NCI-H2081 (cell line): ENCODE results near the gene CRHR1.

Experiments
- DNase-seq, 2 experiments: peaks; one replicate each; lab custom pipeline; 2025; lab: John Stamatoyannopoulos, UW

CRHR1 gene

DNA sequence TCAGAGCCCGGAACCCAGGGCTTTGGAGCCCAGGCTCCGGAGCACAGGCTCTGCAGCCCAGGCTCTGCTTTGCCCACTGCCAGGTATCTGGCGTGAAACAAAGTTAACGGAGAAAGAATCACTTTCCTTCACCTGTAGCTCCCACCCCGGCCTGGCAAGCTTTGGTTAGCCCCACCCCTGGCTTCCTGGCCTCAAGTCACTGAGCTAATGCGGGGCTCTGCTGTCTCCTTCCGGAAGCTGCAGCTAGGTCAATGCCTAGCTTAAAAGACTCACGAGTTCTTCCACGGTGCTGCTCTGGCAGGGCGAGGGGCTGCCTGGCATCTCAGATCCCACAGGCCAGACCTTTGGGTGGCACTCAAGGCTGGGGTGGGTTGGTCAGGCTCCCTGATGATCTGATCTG lies 39.5 kb downstream of the CRHR1 start:
- DNase-seq, result no peak

DNA sequence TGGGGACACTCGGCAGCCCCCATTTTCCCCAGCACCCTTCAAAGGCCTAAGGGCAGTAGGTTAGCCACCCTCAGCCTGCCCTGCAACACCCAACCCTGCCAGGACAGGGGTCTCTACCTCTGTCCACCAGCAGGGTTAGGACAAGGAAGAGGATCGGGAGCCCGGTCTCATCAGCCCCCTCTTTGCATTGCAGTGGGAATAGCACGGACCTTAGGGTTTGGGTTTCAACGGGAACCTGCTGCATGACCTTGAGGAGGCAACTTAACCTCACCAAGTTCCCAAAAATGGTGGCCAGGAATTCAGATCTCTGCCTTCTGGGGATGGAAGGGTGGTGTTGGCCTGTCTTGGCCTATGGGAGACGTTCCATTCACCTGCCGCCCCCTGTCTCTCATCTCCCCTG lies 40.4 kb downstream of the CRHR1 start:
- no peak for DNase-seq

DNA sequence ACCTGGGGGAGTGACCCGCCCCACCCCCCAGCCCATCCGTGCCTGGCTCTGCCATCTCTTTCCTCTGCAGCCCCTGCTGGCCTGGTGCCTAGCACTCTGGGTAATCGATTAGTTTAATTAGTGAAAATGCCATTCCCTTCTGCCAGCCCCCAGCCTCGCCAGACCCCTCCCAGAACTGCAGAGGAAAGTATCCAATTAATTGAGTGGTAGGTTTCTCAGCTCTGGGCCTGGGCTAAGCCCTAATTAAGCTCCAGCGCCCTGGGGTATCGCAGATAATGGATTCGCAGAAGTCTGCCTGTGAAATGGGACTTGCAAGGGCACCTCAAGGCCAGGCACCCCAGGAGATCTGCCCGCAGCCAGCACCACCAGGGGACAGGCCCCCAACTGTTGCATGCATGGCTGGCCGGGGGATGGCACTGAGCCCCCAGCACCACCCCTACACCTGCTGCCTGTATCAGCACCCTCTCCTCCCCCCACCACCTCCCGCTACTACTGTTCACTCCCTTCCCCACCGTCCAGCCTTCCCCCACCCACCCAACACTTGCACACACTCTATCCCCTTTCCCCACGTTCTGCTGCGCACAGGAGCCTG lies 40.9 kb downstream of the CRHR1 start:
- DNase-seq, result no peak

DNA sequence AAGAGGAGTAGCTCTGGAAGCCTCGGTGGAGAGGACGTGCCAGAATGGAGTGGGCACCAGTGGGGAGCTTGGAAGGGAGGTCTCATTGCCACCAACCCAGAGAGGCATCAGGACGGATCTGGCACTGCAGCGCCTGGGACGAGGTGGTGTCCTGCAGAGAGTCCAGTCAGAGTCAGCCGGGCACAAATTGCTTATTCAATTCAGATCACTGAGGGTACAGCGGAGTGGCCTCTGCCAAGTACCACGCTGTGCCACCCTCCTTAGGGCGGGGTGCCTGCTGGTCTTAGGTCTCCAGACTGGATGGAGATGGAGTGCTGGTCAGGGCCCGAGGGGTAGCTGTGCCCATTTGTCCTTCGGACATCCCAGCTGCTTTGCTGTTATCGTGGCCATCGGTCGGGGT lies 41.7 kb downstream of the CRHR1 start:
- no peak for DNase-seq

DNA sequence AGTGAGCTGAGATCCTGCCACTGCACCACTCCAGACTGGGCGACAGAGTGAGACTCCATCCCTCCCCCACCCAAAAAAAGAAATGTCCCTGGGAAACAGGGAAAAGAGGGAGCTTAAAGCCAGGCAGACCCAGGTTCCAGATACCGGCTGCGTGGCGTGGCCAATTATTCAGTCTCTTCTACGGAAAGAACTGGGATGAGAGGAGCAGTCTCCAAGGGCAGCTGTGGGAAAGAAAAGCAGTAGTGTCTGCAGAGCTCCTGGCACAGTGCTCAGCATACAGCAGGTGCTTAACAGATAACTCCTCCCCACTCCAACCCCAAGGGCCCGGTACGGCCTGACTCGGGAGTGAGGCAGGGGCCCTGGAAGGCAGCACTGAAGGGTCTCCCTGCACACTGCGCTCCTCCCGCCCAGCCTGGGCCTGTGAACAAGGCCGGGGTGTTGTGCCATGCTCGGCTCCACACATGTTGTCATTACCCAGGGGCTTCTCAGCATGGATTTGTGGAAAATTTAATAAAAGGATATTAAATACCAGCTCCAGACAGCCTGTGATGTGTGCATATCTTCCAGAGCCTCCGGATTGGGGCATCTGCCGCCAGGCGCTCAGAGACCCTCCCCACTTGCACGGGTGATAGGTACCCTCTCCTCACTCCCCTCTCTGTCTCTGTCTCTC lies 42.9 kb downstream of the CRHR1 start:
- DNase-seq, result no peak

DNA sequence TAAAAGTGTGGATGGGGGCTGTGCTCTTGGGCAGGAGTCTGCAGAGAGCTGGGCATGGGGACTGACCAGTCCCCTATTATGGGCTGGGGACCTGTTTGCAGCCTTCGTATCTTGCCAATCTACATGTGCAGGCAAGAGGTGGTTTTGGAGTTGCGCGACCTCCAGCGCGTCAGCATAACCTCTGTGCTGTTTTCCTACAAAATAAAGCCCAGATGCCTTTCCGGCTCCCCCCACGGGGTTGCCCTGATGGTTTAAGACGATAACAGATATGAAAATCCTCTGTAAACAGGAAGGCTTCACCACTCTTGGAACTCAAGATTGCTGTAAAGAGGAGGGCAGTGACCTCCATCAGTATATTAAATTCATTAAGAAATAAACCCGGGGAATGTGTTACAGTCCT lies 44.1 kb downstream of the CRHR1 start:
- DNase-seq, result no peak

DNA sequence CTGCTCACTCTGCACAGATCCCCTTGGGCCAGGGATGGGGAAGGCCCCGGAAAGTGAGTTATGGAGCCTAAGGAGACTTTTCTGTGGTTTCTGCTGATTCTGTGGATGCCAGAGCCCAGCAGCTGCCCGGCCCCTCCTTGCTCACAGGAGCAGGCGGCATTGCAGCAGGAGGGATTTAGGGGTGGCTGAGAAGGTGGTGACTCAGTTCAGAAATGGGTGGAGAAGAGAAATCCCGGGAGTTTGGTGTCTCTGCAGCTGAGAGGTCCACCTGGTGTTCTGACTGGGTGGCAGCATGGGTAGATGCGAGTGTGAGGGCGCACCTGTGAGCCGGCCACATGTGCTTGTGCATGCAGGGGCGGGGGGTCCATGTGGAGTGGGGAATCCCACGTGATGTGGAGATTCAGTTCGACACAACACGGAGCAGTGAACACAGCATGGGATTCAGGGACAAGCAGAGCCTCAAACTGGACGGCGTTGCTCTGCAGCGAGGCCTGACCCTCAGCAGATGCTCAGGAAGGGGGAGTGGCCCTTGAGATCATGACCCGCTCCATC lies 44.5 kb downstream of the CRHR1 start:
- DNase-seq, result no peak

DNA sequence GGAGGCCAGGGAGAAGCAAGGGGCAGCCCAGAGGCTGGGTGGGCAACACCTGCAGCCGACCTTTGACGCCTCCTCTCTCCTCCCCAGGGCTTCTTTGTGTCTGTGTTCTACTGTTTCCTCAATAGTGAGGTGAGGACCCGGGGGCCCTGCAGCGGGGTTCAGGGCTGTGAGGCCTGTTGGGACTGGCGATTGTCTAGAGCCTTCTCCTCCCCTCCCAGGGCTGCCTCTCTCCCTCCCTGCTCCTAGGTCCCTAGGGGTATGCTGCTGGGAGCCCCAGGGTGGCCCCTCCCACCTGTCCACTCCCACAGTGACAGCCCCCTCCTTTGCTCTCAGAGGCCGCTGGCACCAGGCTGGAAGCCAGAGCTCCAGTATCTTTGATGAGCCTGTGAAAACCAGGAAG lies 49.8 kb downstream of the CRHR1 start:
- DNase-seq, result no peak

DNA sequence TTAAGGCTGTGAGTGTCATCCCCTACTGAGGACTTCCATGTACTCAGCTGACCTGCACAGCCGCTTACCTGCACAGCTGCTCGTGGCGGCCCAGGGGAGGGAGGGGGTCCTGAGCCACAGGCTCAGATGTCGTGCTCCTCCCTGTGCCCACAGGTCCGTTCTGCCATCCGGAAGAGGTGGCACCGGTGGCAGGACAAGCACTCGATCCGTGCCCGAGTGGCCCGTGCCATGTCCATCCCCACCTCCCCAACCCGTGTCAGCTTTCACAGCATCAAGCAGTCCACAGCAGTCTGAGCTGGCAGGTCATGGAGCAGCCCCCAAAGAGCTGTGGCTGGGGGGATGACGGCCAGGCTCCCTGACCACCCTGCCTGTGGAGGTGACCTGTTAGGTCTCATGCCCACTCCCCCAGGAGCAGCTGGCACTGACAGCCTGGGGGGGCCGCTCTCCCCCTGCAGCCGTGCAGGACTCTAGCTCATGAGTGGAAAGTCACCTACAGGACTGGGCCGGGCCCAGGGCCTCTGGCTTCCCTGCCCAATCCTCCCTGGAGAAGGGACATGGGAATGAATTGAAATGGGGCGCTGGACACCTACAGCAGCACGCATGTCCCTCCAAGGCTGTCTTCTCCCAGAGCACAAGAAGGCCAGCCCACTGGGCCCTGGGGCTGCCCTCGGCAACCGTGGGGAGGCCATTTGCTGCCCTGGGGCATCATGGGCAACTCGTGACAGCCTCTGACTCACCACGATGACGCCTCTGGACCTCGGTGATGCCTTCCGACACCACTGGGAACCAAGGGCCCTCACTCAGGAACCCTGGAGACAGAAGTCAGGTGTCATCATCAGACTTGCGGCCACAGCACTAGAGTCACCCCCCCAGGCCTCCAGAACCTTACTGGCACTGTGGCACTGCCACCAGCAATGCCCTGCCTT lies 50.6 kb downstream of the CRHR1 start:
- DNase-seq, result no peak

DNA sequence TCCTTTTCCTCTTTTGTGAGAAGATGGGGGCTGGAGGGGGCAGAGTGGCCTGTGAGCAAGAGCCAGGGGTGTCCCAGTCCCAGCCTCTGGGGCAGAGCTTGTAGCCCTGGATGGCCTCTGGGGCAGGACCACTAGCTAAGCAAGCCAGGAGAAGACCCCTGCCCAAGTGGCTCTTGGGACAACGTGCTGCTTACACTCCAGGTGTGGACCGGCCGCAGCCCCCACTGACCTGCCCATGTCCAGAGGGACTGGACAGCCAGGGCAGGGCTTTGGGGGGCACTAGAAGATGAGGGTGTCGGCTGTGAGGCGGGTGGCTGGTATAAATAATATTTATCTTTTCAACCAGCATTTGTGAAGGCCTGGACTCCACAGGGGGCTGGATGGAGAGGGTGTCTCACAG lies 51.4 kb downstream of the CRHR1 start:
- no peak for DNase-seq

DNA sequence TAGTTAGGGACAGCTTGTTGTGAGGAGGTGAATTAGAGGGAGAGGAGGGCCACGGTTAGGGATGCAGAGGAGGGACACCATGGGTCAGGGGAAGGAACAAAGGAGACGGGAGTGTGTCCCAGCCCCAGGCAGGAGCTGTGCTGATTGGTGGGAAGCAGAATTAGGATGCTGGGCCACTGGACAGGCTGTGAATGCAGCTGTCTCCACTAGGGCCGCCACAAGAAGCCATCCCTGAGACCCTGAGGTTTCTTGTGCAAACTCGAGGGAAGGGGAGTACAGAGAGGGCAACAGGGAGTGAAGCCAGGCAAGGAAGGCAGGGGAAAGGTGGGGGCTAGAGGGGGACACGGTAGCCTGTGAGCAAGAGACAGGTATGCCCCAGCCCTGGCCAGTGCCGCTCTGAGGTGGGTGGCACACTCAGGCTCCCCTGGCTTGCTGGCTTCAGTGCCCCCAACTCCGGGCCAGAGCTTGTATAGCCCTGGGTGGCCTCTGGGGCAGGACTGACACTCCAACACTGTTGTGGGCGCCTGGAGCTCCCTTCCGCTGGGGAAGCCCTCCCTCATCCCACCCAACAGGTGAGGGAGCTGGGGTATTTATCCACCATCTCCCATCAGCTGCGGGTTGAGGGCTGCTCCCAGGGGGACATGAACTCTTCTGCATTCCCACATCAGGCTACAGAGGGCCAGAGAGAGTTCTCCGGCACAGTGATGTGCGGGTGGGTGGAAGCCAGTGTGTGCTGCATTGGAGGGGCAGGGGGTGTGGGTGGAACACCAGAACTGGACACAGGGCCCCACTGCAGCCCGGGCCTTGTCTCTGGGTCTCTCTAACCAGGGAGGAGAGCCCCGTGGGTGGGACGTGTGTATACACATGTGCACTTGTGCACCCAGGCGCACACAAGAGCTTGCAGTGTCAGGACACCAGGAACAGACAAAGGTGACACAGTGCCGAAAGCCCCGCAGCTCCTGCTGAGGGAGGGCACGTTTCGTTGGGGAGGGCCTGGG lies 52.2 kb downstream of the CRHR1 start:
- no peak for DNase-seq

DNA sequence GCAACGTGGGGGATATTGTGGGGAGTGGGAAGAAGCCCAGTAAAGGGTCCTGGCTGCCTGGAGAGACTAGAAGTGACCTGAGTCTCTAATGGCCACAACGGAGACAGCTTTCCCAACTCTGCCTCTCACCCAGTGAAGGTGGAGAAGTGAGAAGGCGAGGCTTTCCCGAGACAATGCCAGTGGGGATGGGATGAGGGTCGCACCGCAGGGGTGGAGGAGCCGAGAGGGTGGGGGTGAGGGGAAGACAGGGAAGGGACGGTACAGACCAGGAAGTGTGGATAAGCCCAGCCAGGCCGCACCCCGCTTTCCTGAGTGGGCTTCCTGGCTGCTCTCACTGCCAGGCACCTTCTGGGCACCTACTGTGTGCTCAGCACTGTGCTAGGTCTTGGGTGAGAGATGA lies 53.1 kb downstream of the CRHR1 start:
- no peak for DNase-seq

DNA sequence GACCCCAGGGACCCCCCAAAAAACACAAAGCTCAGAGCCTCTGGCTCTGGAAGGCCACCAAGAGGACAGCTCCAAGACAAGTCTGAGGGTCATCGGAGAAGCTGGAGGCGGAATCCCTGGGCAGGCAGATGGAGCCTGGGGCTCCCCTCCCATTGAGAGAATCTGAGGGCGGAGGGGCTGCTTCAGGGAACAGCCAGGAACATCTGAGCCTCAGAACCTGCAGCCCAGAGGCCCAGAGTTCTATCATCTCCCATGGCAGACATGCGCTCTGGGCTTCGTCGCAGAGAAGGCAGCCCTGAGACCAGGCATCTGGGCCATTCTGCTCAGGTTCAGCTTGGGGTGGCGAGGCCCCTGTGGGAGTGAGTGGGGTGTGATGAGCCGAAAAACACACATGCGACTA lies 53.5 kb downstream of the CRHR1 start:
- no peak for DNase-seq

DNA sequence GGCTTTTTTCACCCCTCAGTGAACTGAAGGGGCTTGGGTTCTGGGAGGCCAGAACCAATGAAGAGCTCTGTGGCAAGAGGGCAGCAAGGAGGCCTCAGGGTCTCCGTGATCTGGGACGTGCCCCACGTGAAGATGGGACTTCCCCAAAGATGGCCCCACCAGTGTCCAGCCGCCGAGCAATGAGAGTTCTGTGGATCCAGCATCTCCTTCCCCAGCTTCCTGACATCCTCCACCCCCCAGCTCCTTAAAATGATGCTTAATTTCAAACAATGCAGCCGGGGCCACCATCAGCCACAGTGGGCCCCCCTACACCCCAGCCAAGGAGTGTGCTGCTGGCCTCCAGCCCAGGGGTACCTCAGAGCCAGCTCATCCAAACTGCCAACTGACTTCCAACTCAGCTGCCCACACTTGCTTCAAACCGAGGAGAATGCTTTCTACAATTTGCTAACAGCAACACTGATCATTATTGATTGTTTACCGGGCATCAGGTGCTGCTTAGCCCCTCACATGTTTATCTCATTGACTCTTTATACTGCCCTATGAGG lies 54.7 kb downstream of the CRHR1 start:
- no peak for DNase-seq

DNA sequence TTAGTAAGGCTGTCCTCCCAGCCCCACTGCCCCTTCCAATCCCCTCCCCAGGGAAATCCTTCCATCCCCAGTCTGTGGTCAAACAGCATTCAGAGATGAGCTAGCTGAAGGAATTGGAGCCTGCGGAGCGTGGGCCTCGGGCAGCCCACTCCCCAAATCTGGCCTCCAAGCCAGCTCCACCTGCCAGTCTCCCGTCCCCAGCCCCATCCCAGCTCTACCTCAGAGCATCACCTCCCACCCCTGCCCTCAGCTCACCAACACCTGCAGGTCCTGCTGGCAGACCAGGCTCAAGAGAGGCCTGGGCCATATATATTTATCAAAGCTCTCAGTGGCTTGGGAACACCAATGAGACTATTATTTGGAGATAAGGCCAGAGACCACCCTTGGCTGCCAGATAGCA lies 55.3 kb downstream of the CRHR1 start:
- DNase-seq, result no peak

DNA sequence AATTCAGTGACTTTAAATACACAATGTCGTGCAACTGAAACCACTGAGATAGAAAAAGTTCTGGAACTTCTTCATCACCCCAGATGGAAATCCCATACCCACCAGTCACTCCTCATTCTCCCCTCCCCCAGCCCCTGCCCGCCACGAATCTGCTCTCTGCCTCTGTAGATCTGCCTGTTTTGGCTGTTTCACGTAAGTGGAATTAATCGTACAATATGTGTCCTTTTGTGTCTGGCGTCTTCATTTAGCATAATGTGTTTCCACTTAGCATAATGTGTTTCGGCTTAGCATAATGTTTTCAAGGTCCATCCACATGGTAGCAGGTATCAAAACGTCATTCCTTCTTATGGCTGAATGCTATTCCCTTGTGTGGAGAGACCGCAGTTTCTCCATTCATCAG lies 57.1 kb downstream of the CRHR1 start:
- no peak for DNase-seq

DNA sequence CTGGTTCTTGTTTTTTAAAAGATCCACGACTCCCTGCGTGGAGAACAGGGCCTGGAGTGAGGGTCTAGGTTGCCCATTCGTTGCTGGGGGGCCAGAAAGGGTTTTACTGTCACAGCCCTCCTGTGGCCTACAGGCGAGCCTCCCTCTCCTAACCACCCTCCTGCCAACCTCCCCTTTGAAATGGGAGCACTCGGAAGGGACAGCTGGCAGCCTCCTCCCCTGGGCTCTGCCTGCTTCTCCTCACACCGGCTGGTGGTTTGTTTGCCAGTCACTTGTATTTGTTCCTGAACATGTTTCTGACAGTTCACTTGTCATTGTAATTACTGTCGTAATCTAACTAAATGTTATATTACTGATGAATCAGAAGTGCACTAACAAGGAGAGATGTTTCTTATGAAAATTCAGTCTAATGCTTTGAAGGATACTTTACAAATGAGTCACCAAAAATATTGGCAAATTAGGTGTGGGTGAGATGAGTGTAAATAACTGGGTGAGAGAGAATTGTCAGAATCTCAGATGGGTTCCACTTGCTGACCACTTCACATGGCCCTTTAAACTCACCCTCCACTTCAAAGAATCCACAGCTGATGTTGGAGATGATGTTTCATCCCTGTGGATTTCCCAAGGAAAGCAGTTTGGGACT lies 57.9 kb downstream of the CRHR1 start:
- peak; percentile 26 to 73 for DNase-seq

DNA sequence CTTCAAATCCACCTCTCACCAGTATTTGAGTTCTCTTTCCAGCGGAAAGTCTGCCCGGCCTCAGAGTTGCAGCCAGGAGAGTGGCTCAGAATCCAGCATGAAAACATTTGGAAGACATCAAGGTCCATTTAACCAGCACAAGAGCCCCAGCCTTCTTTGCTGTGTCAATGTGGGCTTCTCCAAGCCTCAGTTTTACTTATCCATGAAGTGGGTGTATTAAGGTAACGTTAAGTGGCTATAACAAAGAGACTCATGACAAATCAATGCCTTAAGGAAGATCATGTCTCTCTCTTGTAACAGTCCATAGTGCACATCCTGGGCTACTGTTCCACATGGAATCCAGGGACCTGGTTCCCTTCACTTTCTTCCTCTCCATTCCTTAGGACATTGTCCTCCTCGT lies 59.6 kb downstream of the CRHR1 start:
- DNase-seq, result no peak

DNA sequence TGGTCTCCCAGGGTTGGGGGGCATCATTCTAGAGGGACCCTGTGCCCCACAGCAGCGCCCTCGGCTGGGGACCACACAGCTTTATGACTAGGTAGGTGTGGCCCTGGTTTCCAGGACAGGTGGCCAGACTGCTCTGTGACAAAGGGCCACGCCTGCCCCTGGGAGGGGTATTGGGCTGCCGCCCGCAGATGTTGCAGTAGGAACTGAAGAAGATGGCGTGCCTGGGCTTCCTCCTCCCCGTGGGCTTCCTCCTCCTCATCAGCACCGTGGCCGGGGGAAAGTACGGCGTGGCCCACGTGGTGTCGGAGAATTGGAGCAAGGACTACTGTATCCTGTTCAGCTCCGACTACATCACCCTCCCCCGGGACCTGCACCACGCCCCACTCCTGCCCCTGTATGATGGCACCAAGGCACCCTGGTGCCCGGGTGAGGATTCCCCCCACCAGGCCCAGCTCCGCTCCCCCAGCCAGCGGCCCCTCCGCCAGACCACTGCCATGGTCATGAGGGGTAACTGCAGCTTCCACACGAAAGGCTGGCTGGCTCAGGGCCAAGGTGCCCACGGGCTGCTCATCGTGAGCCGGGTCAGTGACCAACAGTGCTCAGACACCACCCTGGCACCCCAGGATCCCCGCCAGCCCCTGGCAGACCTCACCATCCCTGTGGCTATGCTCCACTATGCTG lies 60.7 kb downstream of the CRHR1 start, which contains the start of gene SPPL2C:
Gene SPPL2C (plus strand): TSS at position 187 of the 681 bp plus-strand sequence. CDS start 26 bp downstream, at position 213.
- no peak for DNase-seq
